Medulla oblongata (tissue), 1 donor: Measurements from ENCODE around the gene ANO10.
A peak's percentile ranks its signal among the peaks of the same experiment; 100 is the strongest.
"Not testable (repeated sequence)": the region's sequence is repeated elsewhere in the genome, so short reads cannot be mapped to it uniquely, and the experiment has no call there.

Source experiments
- DNase-seq: peaks from one replicate; pipeline ENCODE4 v3.0.0-alpha.2; 2015; ENCODE audit errors: extremely low spot score

Gene ANO10

GRCh38 chr3:43521941-43522340, 99.9 kb downstream of the ANO10 start:
- DNase-seq: no peak

- DNase-seq: not testable (repeated sequence)
Observed at GRCh38 chr3:43518515-43518914, 103.3 kb downstream of the ANO10 start.

- DNase-seq: no peak
Observed at GRCh38 chr3:43515970-43516635, 105.7 kb downstream of the ANO10 start.

- DNase-seq: no peak
Observed at GRCh38 chr3:43515208-43515917, 106.4 kb downstream of the ANO10 start.

- DNase-seq: no peak
Observed at GRCh38 chr3:43512754-43513404, 108.9 kb downstream of the ANO10 start.

GRCh38 chr3:43506644-43507043, 115.2 kb downstream of the ANO10 start:
- DNase-seq: no peak

- DNase-seq: no peak
Observed at GRCh38 chr3:43505351-43505750, 116.5 kb downstream of the ANO10 start.

GRCh38 chr3:43503067-43503728, 118.6 kb downstream of the ANO10 start:
- DNase-seq: peak; percentile 28

GRCh38 chr3:43499256-43499655, 122.6 kb downstream of the ANO10 start:
- DNase-seq: peak; percentile 63

GRCh38 chr3:43497905-43498365, 123.9 kb downstream of the ANO10 start:
- DNase-seq: no peak

GRCh38 chr3:43497422-43497821, 124.4 kb downstream of the ANO10 start:
- no peak for DNase-seq

- no peak for DNase-seq
Observed at GRCh38 chr3:43496740-43497375, 125.0 kb downstream of the ANO10 start.

- DNase-seq: not testable (repeated sequence)
Observed at GRCh38 chr3:43492932-43493331, 128.9 kb downstream of the ANO10 start.

GRCh38 chr3:43491807-43492206, 130.0 kb downstream of the ANO10 start:
- DNase-seq: not testable (repeated sequence)

- DNase-seq: no peak
Observed at GRCh38 chr3:43490640-43491185, 131.1 kb downstream of the ANO10 start.

GRCh38 chr3:43489930-43490329, 131.9 kb downstream of the ANO10 start:
- DNase-seq: no peak

- no peak for DNase-seq
Observed at GRCh38 chr3:43485931-43486330, 135.9 kb downstream of the ANO10 start.

GRCh38 chr3:43484926-43485488, 136.8 kb downstream of the ANO10 start:
- no peak for DNase-seq

GRCh38 chr3:43481375-43481774, 140.4 kb downstream of the ANO10 start:
- no peak for DNase-seq

GRCh38 chr3:43478839-43479238, 143.0 kb downstream of the ANO10 start:
- DNase-seq: not testable (repeated sequence)
